Sigmoid colon (tissue), 7 donors: ENCODE results near the gene GOLGA6L9. TPM values are rescaled to one million over a fixed set of nuclear protein-coding genes. Genes with fewer than 3 reads are reported as not detected.

Experiments
- polyA plus RNA-seq, 3 donors: library from polyadenylated mRNA; stranded (reverse); fragments of 200-250 nt; gene quantifications; one replicate each; pipeline ENCODE4 v1.2.3, GENCODE V29; 2013
- small RNA-seq, 3 donors: library from RNA; depleted of rRNA; stranded (forward); fragments of <200 nt; gene quantifications; one replicate each; pipeline ENCODE3, GENCODE V24; 2016
- total RNA-seq, 4 donors: library from RNA; depleted of rRNA; stranded (reverse); fragments of >200 nt; gene quantifications; one replicate each; pipeline ENCODE4 v1.1.0, GENCODE V29; 2016
- donor health status: healthy with polysubstance abuse.
- donor health status: Bipolar disorder and iron deficiency.
- donor health status: healthy.

Gene GOLGA6L9
- total and polyA plus RNA-seq, 7 donors, result 1.2 to 18.3 (median 4.5) TPM

Small RNA genes lying within 50 kb of the gene (small RNA-seq; reads per million reads assigned to genes)
- gene AC245033.3, result 0 reads per million in 3 donors

Other genes with a start within 250 kb of the GOLGA6L9 start
- 10 to 100 TPM; 11.5 to 15.3 (median 12.8) TPM for gene EFL1, start 167.1 kb upstream of the GOLGA6L9 start, total RNA-seq
- 10 to 100 TPM; 10.8 to 15.7 (median 14.0) TPM for gene EFL1, start 167.1 kb upstream of the GOLGA6L9 start, polyA plus RNA-seq
- gene SAXO2, start 167.0 kb upstream of the GOLGA6L9 start, total RNA-seq, result 1 to 10 TPM in 2 of 4 donors, under 1 TPM in 1, not detected in 1; 0.55 to 2.1 (median 1.8) TPM
- gene SAXO2, start 167.0 kb upstream of the GOLGA6L9 start, polyA plus RNA-seq, result 1 to 10 TPM in 1 of 3 donors, under 1 TPM in 2; 0.23 to 4.8 (median 0.57) TPM
- 1 to 10 TPM; 1.8 to 3.0 (median 1.8) TPM for gene GOLGA6L10, start 80.3 kb upstream of the GOLGA6L9 start, total RNA-seq
- gene GOLGA6L10, start 80.3 kb upstream of the GOLGA6L9 start, polyA plus RNA-seq, result 1 to 10 TPM in 2 of 3 donors, under 1 TPM in 1; 0.60 to 3.0 (median 1.4) TPM
- gene RPS17, start 110.6 kb downstream of the GOLGA6L9 start, total RNA-seq, result 1,000 to 10,000 TPM; 1,463 to 4,003 (median 3,231) TPM
- 1,000 to 10,000 TPM; 3,825 to 6,196 (median 4,592) TPM for gene RPS17, start 110.6 kb downstream of the GOLGA6L9 start, polyA plus RNA-seq
- gene CPEB1, start 217.5 kb downstream of the GOLGA6L9 start, total RNA-seq, result 10 to 100 TPM in 3 of 4 donors, 1 to 10 TPM in 1; 8.3 to 13.2 (median 12.1) TPM
- gene CPEB1, start 217.5 kb downstream of the GOLGA6L9 start, polyA plus RNA-seq, result 1 to 10 TPM in 2 of 3 donors, not detected in 1; 1.2 to 2.1 TPM